ENCODE results near the gene RAB4B.
A peak's percentile ranks its signal among the peaks of the same experiment; 100 is the strongest.
"Not testable (repeated sequence)": the region's sequence is repeated elsewhere in the genome, so short reads cannot be mapped to it uniquely, and the experiment has no call there.

Gene RAB4B

DNA sequence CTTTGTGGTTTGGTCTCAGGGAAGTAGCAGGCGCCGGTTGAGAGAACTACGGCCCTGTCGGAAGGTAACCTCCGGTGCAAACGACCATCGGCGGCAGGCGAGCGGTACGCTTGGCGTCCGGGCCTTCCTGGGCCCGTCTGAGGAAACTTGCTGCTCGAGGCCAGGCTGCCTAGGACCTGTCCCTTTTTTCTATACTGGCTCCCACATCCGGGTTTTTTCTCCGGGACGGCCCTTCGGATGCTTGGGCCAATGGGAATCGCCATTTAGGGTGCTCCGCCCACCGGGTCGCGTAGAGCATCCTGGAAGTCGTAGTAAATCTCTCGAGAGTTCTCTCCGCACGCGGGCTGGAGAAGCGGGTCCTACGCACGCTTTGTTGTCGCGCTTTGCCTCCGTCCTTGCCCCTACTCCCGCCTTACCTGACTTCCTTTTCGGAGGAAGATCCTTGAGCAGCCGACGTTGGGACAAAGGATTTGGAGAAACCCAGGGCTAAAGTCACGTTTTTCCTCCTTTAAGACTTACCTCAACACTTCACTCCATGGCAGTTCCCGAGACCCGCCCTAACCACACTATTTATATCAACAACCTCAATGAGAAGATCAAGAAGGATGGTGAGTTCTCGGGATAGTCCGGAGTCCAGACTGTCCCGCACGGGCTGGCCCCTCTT lies 27.0 kb upstream of the RAB4B start, which contains the start of gene SNRPA:
TSS of gene SNRPA (plus strand) at position 330 of the 664 bp plus-strand sequence. CDS start at position 536, 206 bp downstream.
- DNase-seq (ENCODE audit: low read depth) = peak; percentile 92

DNA sequence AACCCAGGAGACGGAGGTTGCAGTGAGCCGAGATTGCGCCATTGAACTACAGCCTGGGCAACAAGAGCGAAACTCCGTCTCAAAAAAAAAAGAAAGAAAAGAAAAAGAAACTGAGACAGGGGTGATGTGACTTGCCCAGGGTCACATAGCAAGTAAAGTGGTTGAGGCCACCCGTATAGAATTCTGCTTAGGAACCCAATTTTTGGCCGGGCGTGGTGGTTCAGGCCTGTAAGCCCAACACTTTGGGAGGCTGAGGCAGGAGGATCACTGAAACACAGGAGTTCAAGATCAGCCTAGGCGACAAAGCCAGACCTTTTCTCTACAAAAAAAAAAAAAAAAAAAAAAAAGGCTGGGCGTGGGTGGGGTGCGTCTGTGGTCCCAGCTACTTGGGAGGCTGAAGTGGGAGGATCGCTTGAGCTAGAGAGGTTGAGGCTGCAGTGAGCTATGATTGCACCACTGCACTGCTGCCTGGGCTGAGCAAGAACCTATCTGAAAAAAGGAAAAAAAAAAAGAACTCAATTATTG lies 25.7 kb upstream of the RAB4B start:
- DNase-seq (ENCODE audit: low read depth) = no peak

DNA sequence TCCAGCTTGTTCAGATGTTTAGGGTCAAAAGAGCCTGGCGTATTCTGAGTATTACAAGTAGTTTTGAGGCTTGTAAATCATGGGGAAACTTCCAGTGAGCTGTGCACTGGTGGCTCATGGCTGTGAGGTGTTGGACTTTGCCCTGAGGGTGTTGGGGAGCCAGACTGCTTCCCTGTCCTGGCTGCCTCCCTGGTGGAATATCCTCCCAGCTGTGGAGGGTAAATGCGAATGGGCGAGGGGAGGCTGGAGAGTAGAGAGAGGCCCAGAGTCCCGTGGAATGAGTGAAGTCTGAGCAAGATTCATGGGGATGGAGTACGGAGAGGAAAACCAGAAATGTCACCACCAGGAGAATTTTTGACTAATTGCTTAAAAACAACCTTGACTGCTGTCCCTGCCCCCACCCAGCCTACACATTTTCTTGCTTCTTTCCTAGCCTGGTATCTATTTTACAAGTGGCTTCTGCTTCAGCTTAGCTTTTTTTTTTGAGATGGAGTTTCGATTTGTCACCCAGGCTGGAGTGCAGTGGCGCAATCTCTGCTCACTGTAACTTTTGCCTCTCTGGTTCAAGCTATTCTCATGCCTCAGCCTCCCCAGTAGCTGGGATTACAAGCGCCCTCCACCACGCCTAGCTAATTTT lies 23.3 kb upstream of the RAB4B start:
- DNase-seq (ENCODE audit: low read depth) = peak; percentile 47

DNA sequence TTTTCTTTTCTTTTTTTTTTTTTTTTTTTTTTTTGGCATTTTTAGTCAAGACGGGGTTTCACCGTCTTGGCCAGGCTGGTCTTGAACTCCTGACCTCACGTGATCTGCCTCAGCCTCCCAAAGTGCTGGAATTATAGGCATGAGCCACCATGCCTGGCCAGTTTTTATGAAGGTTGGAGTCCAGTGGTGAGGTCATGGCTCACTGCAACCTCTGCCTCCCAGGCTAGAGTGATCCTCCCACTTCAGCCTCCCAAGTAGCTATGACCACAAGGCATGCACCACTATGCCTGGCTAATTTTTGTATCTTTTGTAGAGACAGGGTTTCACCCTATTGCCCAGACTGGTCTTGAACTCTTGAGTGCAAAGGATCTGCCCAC lies 22.8 kb upstream of the RAB4B start:
- DNase-seq (ENCODE audit: low read depth) = no peak

DNA sequence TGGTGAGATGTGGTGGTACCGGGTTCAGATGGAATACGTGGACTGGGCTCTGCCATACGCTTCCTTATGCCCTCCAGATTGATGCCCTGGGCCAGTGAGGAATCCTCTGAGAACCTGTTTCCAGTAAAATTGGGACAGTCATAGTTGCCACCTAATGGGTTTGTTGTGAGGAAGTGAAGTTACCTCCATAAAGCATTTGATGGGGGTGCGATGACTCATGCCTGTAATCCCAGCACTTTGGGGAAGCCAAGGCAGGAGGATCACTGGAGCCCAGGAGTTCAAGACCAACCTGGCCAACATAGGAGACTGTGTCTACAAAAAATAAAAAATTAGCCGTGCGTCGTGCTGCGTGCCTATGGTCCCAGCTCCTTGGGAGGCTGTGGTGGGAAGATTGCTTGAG lies 22.3 kb upstream of the RAB4B start:
- no peak for DNase-seq (ENCODE audit: low read depth)

DNA sequence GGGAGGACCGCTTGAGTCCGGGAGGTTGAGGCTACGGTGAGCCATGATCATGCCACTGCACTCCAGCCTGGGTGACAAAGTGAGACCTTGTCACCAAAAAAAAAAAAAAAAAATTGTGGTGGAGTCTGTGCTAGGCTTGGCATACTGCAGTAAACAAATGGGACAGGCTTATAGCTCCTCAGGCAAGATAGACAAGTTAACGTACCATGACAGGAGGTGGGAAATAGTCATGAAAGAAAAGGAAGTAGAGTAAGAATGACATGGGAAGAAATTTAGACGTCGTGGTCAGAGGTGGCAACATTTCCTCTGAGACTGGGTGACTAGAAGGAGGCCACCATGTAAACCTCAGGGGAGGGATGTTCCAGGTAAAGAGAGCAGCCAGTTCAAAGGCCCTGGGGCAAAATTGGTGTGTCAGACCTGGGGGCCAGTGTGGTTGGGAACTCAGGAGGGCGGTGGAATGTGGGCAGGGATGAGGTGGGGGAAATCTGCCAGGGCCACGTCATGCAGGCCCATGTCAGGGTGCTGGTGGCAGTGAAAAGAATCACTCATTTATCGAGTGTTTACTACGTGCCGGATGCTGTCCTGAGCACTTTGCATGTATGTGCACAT lies 21.4 kb upstream of the RAB4B start:
- no peak for DNase-seq (ENCODE audit: low read depth)

DNA sequence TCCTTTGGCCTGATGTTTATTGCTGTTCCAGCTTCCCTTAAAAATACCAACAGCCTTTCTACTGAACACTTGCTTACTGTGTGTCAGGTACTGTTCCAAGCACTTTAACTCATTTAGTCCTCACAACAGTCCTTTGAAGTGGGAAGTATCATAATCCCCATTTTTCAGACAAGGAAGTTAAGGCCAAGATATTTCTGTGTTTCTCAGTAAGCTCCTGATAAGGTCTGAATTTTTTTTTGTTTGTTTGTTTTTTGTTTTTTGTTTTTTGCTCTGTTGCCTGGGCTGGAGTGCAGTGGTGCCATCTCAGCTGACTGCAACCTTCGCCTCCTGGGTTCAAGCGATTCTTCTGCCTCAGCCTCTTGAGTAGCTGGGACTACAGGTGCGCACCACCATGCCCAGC lies 19.6 kb upstream of the RAB4B start:
- no peak for DNase-seq (ENCODE audit: low read depth)

DNA sequence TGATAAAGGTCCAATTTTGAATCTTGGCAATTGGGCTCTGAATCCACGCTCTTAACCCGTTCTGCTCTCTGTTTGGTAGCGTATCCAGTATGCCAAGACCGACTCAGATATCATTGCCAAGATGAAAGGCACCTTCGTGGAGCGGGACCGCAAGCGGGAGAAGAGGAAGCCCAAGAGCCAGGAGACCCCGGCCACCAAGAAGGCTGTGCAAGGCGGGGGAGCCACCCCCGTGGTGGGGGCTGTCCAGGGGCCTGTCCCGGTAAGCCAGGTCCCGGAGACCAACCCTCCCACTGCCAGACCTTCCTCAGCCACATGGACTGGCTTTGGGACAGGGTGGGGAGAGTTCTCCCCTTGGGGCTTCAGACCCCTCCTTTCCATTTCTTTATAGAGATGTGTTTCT lies 18.7 kb upstream of the RAB4B start:
- DNase-seq (ENCODE audit: low read depth) = no peak

DNA sequence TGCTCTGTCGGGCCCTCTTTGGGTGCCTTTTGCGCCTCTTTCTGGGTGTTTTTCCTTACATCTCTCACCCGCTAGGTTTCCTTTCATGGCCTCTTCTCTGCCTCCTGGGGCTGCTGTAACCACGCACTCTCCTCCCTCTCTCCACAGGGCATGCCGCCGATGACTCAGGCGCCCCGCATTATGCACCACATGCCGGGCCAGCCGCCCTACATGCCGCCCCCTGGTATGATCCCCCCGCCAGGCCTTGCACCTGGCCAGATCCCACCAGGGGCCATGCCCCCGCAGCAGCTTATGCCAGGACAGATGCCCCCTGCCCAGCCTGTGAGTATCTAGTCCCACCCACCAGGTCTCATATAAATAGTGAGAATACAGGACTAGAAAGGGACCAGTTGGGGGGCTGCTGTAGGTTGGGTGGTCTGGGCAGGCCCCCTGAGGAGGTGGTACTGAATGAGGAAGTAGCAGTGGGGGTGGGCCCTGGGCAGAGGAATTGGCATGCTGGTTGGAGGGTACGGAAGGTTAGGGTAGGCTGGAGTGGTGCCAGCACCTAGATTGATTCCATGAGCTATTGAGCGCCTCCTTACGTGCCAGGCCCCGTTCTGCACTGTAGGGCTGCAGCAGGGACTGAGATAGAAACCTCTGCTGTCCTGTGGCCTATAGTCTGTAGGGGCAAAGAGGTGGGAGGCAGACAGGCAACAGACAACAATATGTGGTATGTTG lies 15.1 kb upstream of the RAB4B start:
- DNase-seq (ENCODE audit: low read depth) = no peak

DNA sequence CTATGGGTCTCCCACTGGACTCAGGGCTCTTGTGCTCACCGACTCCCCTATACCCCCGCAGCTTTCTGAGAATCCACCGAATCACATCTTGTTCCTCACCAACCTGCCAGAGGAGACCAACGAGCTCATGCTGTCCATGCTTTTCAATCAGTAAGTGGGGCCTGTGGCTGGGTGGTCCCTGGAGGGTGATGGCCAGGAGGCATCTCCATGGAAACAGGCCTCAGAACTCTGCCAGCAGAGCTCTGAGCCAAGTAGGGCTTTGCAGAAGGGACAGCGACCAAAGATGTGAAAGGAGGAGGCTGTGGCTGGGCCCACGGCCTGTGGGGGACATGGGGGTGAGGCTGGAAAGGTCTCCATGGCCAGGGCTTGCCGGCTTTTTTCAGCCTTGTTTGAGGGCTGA lies 14.5 kb upstream of the RAB4B start:
- no peak for DNase-seq (ENCODE audit: low read depth)

DNA sequence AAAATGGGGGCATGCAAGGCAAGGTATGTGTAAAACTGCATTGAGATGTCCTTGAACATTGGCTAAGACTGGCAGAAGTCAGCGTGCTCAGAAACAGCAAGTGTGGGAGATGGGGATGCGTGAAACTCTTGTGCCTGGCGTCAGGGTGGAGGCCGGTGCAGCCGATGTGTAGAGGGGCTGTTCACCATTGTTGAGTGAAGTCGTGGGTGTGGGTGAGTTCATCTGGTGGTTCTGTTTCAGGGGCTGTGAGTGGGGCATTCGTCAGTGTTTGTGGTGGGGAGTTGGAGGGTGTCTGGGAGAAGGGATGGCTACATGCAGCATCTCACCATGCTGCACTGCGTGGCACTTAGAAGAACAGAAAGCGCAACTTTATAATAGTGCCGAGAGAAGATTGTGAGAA lies 14.1 kb upstream of the RAB4B start:
- no peak for DNase-seq (ENCODE audit: low read depth)

DNA sequence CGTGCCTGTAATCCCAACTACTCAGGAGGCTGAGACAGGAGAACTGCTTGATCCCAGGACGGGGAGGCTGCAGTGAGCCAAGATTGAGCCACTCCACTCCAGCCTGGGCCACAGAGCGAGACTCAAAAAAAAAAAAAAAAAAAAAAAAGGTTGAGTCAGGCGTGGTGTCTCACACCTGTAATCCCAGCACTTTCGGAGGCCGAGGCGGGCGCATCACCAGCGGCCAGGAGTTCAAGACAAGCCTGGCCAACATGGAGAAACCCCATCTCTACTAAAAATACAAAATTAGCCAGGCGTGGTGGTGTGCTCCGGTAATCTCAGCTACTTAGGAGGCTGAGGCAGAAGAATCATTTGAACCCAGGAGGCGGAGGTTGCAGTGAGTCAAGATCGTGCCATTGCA lies 11.7 kb upstream of the RAB4B start:
- not testable (repeated sequence) for DNase-seq (ENCODE audit: low read depth)

DNA sequence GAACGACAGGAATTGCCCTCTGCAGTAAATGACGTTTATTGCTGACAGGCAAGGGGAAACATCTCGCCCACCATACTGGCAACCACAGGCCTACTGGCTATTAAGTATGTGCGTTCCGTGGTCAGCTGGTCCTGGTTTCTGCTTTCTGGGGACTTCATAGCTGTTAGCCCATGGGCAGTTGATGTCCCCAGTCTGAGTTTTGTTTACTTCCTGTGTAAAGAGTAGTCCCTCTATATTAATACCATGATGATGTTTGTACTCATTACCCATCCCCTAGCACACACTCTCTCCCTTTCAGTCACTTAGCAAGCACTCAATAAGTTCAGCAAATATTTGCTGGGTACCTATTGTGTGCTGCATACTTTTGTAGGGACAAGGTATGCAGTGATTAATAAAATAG lies 9.2 kb upstream of the RAB4B start:
- no peak for DNase-seq (ENCODE audit: low read depth)

DNA sequence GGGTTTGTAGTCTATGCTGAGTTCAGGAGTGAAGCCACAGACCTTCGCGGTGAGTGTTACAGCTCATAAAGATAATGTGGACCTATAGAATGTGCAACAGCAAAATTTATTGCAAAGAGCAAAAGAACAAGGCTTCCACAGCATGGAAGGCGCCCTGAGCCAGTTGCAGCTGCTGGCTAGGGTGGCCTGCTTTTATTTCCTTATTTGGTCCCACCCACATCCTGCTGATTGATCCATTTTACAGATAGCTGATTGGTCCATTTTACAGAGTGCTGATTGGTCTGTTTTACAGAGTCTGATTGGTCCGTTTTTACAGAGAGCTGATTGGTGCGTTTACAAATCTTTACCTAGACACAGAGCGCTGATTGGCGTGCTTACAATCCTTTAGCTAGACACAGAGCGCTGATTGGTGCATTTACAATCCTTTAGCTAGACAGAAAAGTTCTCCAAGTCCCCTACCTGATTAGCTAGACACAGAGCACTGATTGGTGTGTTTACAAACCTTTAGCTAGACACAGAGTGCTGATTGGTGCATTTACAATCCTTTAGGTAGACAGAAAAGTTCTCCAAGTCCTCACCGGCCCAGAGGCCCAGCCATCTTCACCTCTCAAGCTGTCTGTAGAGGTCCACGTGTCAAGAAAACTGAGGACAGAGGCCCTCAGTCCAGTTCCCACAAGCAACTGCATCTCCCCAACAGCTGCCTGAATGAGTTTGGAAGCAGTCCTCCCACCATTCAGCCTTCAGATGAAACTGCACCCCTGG lies 6.8 kb upstream of the RAB4B start:
- not testable (repeated sequence) for DNase-seq (ENCODE audit: low read depth)

DNA sequence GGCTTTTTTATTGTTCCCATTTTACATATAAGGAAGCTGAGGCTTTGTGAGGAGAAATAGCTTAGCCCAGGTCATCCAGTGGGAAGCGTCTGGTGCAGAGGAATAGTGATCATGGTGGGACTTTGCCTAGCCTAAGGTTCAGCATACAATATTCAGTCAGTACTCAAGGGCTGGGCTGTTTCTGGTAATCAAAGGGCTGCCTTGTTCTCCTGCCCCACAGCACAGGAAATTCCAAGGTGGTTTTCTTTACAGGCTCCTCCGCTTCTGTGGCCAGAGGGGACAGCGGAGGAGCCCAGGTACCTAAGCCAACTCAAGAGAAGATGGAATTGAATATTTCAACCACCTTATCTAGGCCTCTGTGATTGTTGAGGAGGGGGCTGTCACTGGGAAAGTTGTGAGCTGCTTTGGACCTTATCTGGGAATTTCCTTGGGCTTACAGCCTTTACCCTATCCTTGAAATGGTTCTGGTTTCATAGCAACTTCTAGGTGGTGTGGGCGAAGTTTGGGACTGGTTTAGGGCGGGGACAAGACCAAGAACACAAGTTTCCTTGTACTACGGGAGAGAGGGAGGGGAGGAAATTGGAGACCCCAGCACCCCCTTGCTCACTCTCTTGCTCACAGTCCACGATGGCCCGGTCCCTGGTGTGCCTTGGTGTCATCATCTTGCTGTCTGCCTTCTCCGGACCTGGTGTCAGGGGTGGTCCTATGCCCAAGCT lies 3.0 kb upstream of the RAB4B start, which contains the start of gene MIA:
TSS of gene MIA (plus strand) at position 606 of the 716 bp plus-strand sequence. CDS start at position 628, 22 bp downstream.
- no peak for DNase-seq (ENCODE audit: low read depth)

DNA sequence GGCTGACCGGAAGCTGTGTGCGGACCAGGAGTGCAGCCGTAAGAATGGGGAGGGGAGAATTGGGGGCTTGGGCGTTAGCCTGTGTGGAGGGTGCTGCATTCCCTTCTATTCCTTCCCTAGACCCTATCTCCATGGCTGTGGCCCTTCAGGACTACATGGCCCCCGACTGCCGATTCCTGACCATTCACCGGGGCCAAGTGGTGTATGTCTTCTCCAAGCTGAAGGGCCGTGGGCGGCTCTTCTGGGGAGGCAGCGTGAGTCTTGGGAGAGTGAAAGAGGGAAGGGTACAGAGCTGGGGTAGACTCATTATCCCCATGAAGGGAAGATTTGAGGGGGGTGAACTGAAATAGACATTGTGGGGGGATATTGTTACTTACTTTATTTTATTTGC lies 2.4 kb upstream of the RAB4B start:
- no peak for DNase-seq (ENCODE audit: low read depth)

DNA sequence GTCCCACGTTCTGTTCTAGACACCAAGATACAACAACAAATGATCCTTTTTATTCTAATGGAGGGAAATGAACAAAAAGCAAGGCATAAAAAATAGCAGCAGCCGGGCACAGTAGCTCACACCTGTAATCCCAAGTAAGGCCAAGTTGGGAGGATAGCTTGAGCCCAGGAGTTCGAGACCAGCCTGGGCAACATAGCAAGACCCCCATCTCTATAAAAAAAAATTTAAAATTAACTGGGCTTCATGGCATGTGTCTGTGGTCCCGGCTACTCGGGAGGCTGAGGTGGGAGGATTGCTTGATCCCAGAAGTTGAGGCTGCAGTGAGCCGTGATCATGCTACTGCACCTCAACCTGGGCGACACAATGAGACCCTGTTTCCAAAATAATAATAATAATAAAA lies 1.7 kb upstream of the RAB4B start:
- no peak for DNase-seq (ENCODE audit: low read depth)

DNA sequence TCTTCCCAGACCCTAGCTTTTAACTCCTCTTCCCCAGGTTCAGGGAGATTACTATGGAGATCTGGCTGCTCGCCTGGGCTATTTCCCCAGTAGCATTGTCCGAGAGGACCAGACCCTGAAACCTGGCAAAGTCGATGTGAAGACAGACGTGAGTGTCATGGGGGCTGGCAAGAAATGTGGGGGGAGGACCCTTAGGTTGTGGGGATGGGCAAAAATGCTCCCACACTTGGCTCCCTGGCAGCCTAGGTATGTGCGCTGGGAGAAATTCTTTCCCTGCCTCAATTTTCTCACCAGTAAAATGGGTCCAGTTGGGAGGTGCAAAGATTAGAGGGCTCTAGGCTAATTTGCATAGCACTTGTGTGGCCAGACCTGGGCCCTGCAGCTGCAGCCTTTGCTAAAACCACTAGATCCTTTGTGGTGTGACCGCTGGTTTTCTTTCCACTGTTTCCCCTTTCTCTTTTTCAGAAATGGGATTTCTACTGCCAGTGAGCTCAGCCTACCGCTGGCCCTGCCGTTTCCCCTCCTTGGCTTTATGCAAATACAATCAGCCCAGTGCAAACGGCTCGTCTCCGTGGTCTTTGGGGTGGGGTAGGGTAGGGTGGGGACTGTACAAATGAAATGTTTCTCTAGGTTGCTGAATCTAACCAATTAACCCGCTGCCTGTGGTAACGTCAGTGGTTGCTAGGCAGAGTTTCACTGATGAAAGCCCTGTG lies 959 bp upstream of the RAB4B start:
- DNase-seq (ENCODE audit: low read depth) = peak; percentile 75

DNA sequence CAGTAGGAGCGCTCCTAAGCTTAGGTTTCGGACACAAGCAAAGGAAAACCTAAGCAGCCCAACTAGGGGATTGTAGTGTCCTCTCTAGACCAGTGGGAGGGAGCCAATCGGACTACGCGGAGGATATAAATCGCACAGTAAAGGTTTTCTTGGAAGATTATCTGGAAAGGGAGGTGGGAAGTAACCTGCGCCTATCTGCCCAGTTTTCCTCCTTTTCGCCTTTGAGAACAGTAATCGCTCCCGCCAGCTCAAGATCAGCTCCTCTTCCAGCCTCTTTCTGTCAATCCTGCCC lies 456 bp upstream of the RAB4B start:
- no peak for DNase-seq (ENCODE audit: low read depth)

DNA sequence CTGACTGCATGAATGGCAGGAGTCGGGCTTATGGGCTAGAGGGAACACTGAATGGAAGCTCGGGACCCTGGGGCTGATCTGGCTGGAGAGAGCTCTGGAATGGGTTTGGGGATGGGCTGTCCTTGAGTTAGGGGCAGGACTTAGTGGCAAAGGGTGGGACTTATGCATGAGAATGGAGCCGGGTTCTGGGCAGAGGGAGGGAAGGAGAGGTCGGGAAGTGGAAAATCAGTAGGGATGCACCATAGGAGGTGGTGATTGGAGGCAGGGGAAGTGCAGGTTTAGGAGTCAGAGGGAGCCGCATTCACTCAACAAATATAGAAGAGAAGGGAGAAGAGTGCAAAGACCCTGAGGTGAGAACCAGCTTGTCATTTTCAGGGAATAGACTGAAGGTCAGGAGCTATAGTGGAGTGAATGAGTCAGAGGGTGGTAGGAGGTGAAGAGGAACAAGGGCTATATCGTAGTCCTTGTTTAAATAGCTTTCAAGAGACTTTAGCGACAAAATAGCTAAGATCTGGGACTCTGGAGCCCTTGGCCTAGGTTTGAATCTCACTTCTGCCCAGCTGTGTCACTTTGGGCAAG lies 748 bp downstream of the RAB4B start:
- DNase-seq (ENCODE audit: low read depth) = no peak
